Activated T-helper 1 cell treated with anti-CD3 and anti-CD28 coated beads, Interleukin-12 subunit alpha, Interleukin-12 subunit beta, Interleukin-2, Interleukin-4 antibody, amounts not matched to agents 30 ng/mL and 10 ng/mL and 1 ng/mL, durations not matched to agents 14 hours and 24 hours and 36 hours (primary cell): Measurements from ENCODE around the gene MMP26. TPM values are rescaled to one million over a fixed set of nuclear protein-coding genes. Genes with fewer than 3 reads are reported as not detected.

Experiments
- DNase-seq: peaks from one replicate; pipeline ENCODE4 v3.0.0; 2021; ENCODE audit warnings: low spot score
- H3K27ac Mint-ChIP-seq: one replicate; pipeline ENCODE4 v1.8.0; 2021; ENCODE audit warnings: mild to moderate bottlenecking, mixed read lengths
- H3K27me3 Mint-ChIP-seq: one replicate; pipeline ENCODE4 v1.8.0; 2022; ENCODE audit warnings: mild to moderate bottlenecking, moderate library complexity, mixed read lengths; ENCODE audit not compliant: insufficient read depth
- H3K36me3 Mint-ChIP-seq: one replicate; pipeline ENCODE4 v1.8.0; 2021; ENCODE audit warnings: low read depth, mixed read lengths
- H3K4me1 Mint-ChIP-seq: one replicate; pipeline ENCODE4 v1.8.0; 2021; ENCODE audit warnings: low read depth, mixed read lengths
- H3K4me3 Mint-ChIP-seq: one replicate; pipeline ENCODE4 v1.8.0; 2021; ENCODE audit warnings: mild to moderate bottlenecking, moderate library complexity, mixed read lengths
- H3K9me3 Mint-ChIP-seq: one replicate; pipeline ENCODE4 v1.8.0; 2021; ENCODE audit warnings: mixed read lengths
- intact Hi-C: fragments of 100-400 bp; cut with micrococcal nuclease; formaldehyde crosslinking; loops from one replicate; pipeline ENCODE4 v1.15.1; 2024
- total RNA-seq: library from RNA; stranded (reverse); gene quantifications from 2 replicates; pipeline ENCODE4 v1.2.3, GENCODE V29; 2022

MMP26 gene
- total RNA-seq = not detected in 2 replicates

DNA sequence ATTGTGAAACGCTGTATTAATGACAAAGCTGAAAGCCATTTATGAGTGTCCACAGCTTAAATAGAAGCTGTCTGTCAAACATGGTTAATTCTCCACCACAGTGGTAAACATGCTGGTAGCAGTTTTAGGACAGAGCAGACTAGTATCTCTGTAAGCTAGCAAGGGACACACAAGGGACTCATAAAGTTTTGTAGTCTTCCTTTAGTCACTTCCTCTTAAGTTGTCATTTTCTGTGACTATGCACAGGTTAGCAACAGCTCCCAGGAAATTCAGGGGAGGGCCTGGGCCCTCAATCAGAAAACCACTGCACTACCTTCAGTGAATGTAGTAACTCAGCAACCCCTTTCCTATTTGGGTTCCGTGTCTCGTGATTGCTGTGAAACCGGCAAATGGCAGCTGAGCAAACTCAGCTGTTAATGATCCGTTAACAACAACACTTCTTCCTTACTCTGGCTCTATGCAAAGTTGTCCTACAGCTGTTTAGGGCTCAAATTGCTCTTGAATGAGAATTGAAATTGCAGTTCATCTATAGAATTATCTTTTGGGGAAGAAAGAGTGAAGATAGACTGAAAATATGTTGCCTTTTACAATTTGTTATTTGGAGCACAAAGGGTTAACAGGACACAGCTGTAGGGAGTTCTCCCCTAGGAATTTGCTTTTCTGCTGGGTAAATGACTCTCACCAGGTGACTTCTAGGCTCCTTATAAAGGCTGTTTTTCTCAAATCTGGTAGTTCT is at the start of gene MMP26:
Gene MMP26 (plus strand): TSS at position 731 of the 736 bp plus-strand sequence.
- no peaks in the 10 kb centered on the region for H3K27me3 Mint-ChIP-seq
- no peak within 1 kb of the TSS for H3K4me3 Mint-ChIP-seq
- no peak for DNase-seq
- intact Hi-C loops = no loop called here
- H3K36me3 Mint-ChIP-seq = no peaks in the 10 kb centered on the region
- H3K9me3 Mint-ChIP-seq = no peaks in the 10 kb centered on the region
- H3K4me1 Mint-ChIP-seq = no peaks in the 10 kb centered on the region
- no peak within 1 kb of the TSS for H3K27ac Mint-ChIP-seq

DNA sequence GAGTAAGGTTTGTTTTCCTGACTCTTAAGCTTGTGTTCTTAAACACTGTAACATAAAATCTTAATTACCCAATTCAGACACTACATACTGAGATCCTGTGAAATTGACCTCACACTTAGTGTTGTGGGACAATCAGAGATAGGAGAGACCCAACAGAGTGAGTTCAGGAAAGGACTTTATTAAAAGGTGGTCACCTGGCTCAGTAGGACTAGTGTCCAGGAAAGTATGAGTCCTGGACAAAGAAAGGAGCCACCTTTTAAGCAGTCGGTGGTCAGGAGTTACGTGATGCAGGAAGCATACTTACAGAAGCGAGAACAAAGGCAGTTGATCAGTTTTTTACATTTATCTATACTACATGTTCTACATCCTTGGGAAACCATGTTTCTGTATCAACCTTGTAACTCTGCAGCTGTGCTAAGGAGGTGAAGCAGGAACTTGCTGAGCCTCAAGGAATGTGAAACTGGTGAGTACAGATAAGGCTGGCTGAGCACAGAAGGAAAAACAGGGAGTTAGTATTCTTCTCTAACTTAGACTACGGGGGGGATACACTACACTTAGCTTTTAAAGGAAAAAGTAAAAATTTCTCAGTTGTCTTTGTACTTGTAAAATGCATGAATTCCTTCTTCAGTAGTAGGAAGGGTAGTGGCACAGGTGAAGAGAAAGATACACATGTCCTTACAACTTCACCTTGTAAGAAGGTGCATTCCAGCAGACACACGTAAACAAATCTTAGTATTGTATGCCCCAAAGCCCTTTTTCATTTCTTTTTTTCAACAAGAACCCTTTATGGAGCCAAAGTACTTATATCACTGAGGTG is 45.7 kb upstream of the MMP26 start:
- Mint-ChIP-seq H3K4me1 (no peaks in the 10 kb centered on the region), H3K9me3 (no peaks in the 10 kb centered on the region), H3K27ac (no peak overlapping the region), H3K4me3 (no peak overlapping the region), H3K27me3 (peaks cover 8% of the 10 kb centered on the region), H3K36me3 (no peaks in the 10 kb centered on the region)
- intact Hi-C loops = no loop called here
- DNase-seq = no peak

GRCh38 chr11:4662876-4663275 is 41.7 kb upstream of the MMP26 start:
- H3K27ac Mint-ChIP-seq = no peak overlapping the region
- H3K27me3 Mint-ChIP-seq = peaks cover 14% of the 10 kb centered on the region
- no peak overlapping the region for H3K4me3 Mint-ChIP-seq
- H3K36me3 Mint-ChIP-seq = no peaks in the 10 kb centered on the region
- intact Hi-C loops = no loop called here
- no peaks in the 10 kb centered on the region for H3K9me3 Mint-ChIP-seq
- H3K4me1 Mint-ChIP-seq = no peaks in the 10 kb centered on the region
- no peak for DNase-seq

GRCh38 chr11:4664183-4664582 is 40.4 kb upstream of the MMP26 start:
- no peak for DNase-seq
- Mint-ChIP-seq H3K27me3 (peaks cover 6% of the 10 kb centered on the region), H3K4me3 (no peak overlapping the region), H3K4me1 (no peaks in the 10 kb centered on the region), H3K9me3 (no peaks in the 10 kb centered on the region), H3K27ac (no peak overlapping the region), H3K36me3 (no peaks in the 10 kb centered on the region)
- intact Hi-C loops = no loop called here

DNA sequence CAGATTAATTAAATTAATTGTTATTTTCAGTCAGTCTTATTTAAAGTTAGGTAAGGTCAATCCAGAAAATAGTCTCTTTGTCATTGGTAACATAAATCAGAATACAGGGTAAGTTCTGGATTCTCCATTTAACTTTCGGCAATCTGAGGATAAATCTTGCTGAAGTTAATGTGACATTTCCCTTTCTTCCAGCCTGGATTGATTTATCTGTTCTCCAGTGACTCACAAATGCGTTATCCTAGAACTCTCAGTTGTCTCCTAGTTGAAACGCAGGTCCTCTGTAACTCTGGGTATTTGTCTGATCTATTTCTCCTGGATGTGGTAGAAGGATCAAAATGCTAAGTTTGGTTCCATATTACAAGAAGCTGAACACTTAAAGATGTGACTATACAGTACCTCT is 39.8 kb upstream of the MMP26 start:
- Mint-ChIP-seq H3K36me3 (no peaks in the 10 kb centered on the region), H3K4me3 (no peak overlapping the region), H3K9me3 (no peaks in the 10 kb centered on the region), H3K4me1 (no peaks in the 10 kb centered on the region), H3K27me3 (peaks cover 6% of the 10 kb centered on the region), H3K27ac (no peak overlapping the region)
- DNase-seq = no peak
- intact Hi-C loops = no loop called here

DNA sequence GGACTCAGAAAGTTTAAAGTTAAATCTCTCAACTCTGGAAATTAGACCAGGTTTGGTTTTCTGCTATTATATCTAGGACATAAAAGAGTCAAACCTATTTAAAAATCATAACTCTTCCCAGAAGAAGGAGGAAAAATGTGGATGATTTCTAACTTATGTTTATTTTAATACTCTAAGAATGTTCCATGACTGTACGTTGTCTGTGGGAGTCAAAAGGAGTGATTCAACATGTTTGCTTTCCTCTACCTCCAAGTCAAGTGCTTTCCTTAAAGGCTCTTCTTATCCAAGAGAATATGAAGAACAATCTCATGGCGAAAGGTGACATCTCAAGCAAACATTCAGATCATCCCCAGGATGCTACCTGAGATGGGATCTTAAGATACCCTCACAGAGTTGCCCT is 39.2 kb upstream of the MMP26 start:
- Mint-ChIP-seq H3K27ac (no peak overlapping the region), H3K36me3 (no peaks in the 10 kb centered on the region), H3K27me3 (peaks cover 6% of the 10 kb centered on the region)

GRCh38 chr11:4671741-4672140 is 32.8 kb upstream of the MMP26 start:
- intact Hi-C loops = no loop called here
- Mint-ChIP-seq H3K27me3 (peaks cover 6% of the 10 kb centered on the region), H3K36me3 (no peaks in the 10 kb centered on the region), H3K9me3 (no peaks in the 10 kb centered on the region), H3K4me1 (no peaks in the 10 kb centered on the region), H3K27ac (no peak overlapping the region), H3K4me3 (no peak overlapping the region)
- DNase-seq = no peak

More for the DNA sequence above, 39.2 kb upstream of the MMP26 start:
- no peaks in the 10 kb centered on the region for H3K4me1 Mint-ChIP-seq
- H3K4me3 Mint-ChIP-seq = no peak overlapping the region
- no peak for DNase-seq
- intact Hi-C loops = no loop called here
- no peaks in the 10 kb centered on the region for H3K9me3 Mint-ChIP-seq

GRCh38 chr11:4672470-4672869 is 32.1 kb upstream of the MMP26 start:
- Mint-ChIP-seq H3K4me1 (no peaks in the 10 kb centered on the region), H3K9me3 (no peaks in the 10 kb centered on the region), H3K27ac (no peak overlapping the region), H3K27me3 (peaks cover 6% of the 10 kb centered on the region), H3K4me3 (no peak overlapping the region), H3K36me3 (no peaks in the 10 kb centered on the region)
- DNase-seq = no peak
- intact Hi-C loops = no loop called here

GRCh38 chr11:4673781-4674180 is 30.8 kb upstream of the MMP26 start:
- H3K27ac Mint-ChIP-seq = no peak overlapping the region
- H3K27me3 Mint-ChIP-seq = peaks cover 6% of the 10 kb centered on the region
- H3K4me3 Mint-ChIP-seq = no peak overlapping the region
- no peaks in the 10 kb centered on the region for H3K4me1 Mint-ChIP-seq
- DNase-seq = no peak
- H3K36me3 Mint-ChIP-seq = no peaks in the 10 kb centered on the region
- H3K9me3 Mint-ChIP-seq = no peaks in the 10 kb centered on the region
- intact Hi-C loops = no loop called here

DNA sequence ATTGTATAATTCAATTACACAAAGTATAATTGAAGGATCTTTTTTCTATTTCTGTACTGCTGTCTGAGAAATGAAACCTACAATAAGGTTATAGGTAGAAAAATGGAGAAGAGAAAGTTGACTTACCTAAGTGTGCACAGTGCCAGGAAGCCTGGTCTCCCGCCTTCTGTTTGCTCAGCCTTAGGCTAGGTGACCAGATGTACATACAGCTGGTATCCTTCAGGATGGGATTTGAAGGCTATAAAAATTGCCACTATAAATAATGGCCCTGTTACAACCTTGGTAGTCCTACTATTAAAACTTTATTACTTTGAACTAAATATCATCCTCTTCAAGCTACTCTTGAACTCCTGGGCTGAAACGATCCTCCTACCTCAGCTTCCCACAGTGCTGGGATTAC is 26.6 kb upstream of the MMP26 start:
- Mint-ChIP-seq H3K27ac (no peak overlapping the region), H3K4me1 (no peaks in the 10 kb centered on the region), H3K36me3 (no peaks in the 10 kb centered on the region), H3K27me3 (no peaks in the 10 kb centered on the region), H3K4me3 (no peak overlapping the region), H3K9me3 (no peaks in the 10 kb centered on the region)
- intact Hi-C loops = no loop called here
- DNase-seq = no peak

GRCh38 chr11:4680341-4680740 is 24.2 kb upstream of the MMP26 start:
- no peak overlapping the region for H3K4me3 Mint-ChIP-seq
- no peaks in the 10 kb centered on the region for H3K4me1 Mint-ChIP-seq
- no peak overlapping the region for H3K27ac Mint-ChIP-seq
- no peaks in the 10 kb centered on the region for H3K27me3 Mint-ChIP-seq
- intact Hi-C loops = no loop called here
- no peaks in the 10 kb centered on the region for H3K9me3 Mint-ChIP-seq
- no peaks in the 10 kb centered on the region for H3K36me3 Mint-ChIP-seq
- no peak for DNase-seq

GRCh38 chr11:4682623-4683419 is 21.8 kb upstream of the MMP26 start:
- H3K27me3 Mint-ChIP-seq = no peaks in the 10 kb centered on the region
- H3K9me3 Mint-ChIP-seq = no peaks in the 10 kb centered on the region
- no peaks in the 10 kb centered on the region for H3K4me1 Mint-ChIP-seq
- H3K27ac Mint-ChIP-seq = no peak overlapping the region
- DNase-seq = no peak
- H3K4me3 Mint-ChIP-seq = no peak overlapping the region
- no peaks in the 10 kb centered on the region for H3K36me3 Mint-ChIP-seq
- intact Hi-C loops = no loop called here
